Adrenal gland (tissue), 12 donors: Measurements from ENCODE around the gene HPSE2. TPM values are rescaled to one million over a fixed set of nuclear protein-coding genes. Genes with fewer than 3 reads are reported as not detected.
"Not testable (repeated sequence)": the region's sequence is repeated elsewhere in the genome, so short reads cannot be mapped to it uniquely, and the experiment has no call there.

Experiments used
- DNase-seq, 7 donors: peaks; one replicate each; pipeline ENCODE4 v3.0.0-alpha.2; 2019 to 2020
- H3K27ac ChIP-seq, 5 donors: fragments of 200-600 bp; sonication (generic) in 4 of 5; 1 replicate in 3 of 5; 2 replicates in 2 of 5; pipeline versions ENCODE4 v1.5.1 to v1.8.0; 2016 to 2020; ENCODE audit warnings: mild to moderate bottlenecking in 1 of 5
- H3K27me3 ChIP-seq: fragments of 200-600 bp; 2 replicates; pipeline ENCODE4 v1.8.0; 2021
- H3K36me3 ChIP-seq, 2 donors: fragments of 200-600 bp; replicated peaks in 1 of 2; 1 replicate in 1 of 2; 2 replicates in 1 of 2; pipeline versions ENCODE4 v1.5.1 to v1.8.0; 2018 to 2022
- H3K4me1 ChIP-seq, 2 donors: fragments of 200-600 bp; replicated peaks in 1 of 2; 1 replicate in 1 of 2; 2 replicates in 1 of 2; pipeline versions ENCODE4 v1.5.1 to v1.8.0; 2018 to 2021
- H3K4me3 ChIP-seq, 4 donors: fragments of 200-600 bp; sonication (generic) in 3 of 4; one replicate each; pipeline ENCODE4 v1.5.1; 2016 to 2018
- H3K9me3 ChIP-seq, 3 donors: fragments of 200-600 bp; sonication (generic) in 1 of 3; replicated peaks in 1 of 3; 1 replicate in 2 of 3; 2 replicates in 1 of 3; pipeline versions ENCODE4 v1.5.1 to v1.8.0; 2016 to 2021
- POLR2A ChIP-seq, 2 donors: fragments of 450-650 bp; IDR thresholded peaks; one replicate each; pipeline ENCODE4 v1.6.1; 2017; ENCODE audit warnings: antibody characterized with exemption in 2 of 2, mild to moderate bottlenecking in 2 of 2, moderate library complexity in 1 of 2
- WGBS, 4 donors: extraction: QIAGEN DNeasy Blood & Tissue Kit in 2 of 4; methylation state at CpG; one replicate each; pipeline versions ENCODE4 v1.1.5 to v1.1.7; 2013 to 2017; 5-methylcytosine and 5-hydroxymethylcytosine counted together
- intact Hi-C, 2 donors: fragments of 100-400 bp; cut with DNase I; formaldehyde crosslinking; loops; one replicate each; pipeline versions ENCODE4 v1.14.1 to v1.15.0; 2022 to 2023
- polyA plus RNA-seq, 3 donors: library from polyadenylated mRNA; stranded (reverse); fragments of 200-250 nt in 2 of 3; fragments of 350-450 nt in 1 of 3; fragmentation: Illumina TruSeq in 1 of 3; extraction: RNeasy Lipid Tissue Mini Kit (QIAGEN cat#74804) in 1 of 3; gene quantifications; one replicate each; pipeline ENCODE4 v1.2.3, GENCODE V29; 2013 to 2014
- total RNA-seq, 9 donors: library from RNA; depleted of rRNA in 4 of 9; stranded (reverse); fragments of >200 nt in 4 of 9; fragments of 120-200 nt in 1 of 9; fragmentation: NEBNext Ultra II Directional in 1 of 9; extraction: Animal tissue kit (Norgen Biotek cat#: 25700) in 1 of 9; gene quantifications; one replicate each; pipeline versions ENCODE4 v1.1.0 to v1.2.4, GENCODE V29; 2013 to 2023
- TF ChIP-seq, protein P1 (sequence below), 6 experiments: fragments of 450-650 bp in 4 of 6; fragments of 200-600 bp in 2 of 6; sonication (generic) in 1 of 6; IDR thresholded peaks; 1 replicate in 5 of 6; 2 replicates in 1 of 6; pipeline versions ENCODE4 v1.5.1 to v1.8.0; 2016 to 2021; ENCODE audit warnings: antibody characterized with exemption in 6 of 6, mild to moderate bottlenecking in 2 of 6, moderate library complexity in 1 of 6
- donor health status: healthy with polysubstance abuse.
- donor health status: Bipolar disorder and iron deficiency.
- donor health status: DM: yes; HTN: yes; CAD: no.
- donor health status: DM: no; HTN: no; CAD: no.
- donor health status: DM: no; HTN: no; CAD: no.
- donor health status: DM: yes; HTN: yes; CAD: no.

HPSE2 gene
- total and polyA plus RNA-seq, 12 donors: under 0.01 to 0.16 (median 0.10) TPM; not detected in 9

DNA sequence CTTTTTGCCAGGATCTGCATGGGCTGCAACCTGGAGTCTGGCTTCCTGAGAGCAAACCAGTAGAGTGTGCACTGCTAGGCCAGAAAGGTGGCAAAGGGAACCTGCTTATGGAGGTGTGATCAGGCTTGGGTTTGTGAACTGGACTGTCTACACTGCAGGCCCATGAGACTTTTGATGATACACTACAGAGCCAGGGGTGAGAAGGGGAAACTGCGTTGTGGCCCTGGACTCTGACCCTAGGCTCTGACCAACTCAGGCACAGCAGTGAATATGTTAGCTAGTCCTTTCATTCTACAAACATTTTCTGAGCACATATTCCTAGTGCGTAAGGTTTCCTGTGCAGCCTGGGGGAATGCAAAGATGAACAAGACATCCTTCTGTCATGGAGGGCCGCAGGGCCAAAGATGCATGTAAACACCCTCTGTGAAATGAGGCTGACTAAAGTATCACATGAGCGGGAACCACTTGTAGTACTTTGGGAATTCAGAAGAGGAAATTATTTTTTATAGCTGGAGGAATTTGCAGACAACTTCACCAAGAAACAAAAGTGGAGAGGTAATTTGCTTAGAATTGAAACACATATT, 725.1 kb downstream of the HPSE2 start:
- TF ChIP-seq, protein P1, sequence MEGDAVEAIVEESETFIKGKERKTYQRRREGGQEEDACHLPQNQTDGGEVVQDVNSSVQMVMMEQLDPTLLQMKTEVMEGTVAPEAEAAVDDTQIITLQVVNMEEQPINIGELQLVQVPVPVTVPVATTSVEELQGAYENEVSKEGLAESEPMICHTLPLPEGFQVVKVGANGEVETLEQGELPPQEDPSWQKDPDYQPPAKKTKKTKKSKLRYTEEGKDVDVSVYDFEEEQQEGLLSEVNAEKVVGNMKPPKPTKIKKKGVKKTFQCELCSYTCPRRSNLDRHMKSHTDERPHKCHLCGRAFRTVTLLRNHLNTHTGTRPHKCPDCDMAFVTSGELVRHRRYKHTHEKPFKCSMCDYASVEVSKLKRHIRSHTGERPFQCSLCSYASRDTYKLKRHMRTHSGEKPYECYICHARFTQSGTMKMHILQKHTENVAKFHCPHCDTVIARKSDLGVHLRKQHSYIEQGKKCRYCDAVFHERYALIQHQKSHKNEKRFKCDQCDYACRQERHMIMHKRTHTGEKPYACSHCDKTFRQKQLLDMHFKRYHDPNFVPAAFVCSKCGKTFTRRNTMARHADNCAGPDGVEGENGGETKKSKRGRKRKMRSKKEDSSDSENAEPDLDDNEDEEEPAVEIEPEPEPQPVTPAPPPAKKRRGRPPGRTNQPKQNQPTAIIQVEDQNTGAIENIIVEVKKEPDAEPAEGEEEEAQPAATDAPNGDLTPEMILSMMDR (IDR thresholded peaks at IDR 0.05): no peak
- TF ChIP-seq POLR2A (IDR thresholded peaks at IDR 0.05): no peak
- H3K4me3 ChIP-seq: no peak overlapping the region
- H3K27me3 ChIP-seq: no peaks in the 10 kb centered on the region
- no peaks in the 10 kb centered on the region for H3K9me3 ChIP-seq
- WGBS, 4 donors: 85 to 91% (median 88%) methylated on average over 4 of the region's 4 CpGs
- no peak for DNase-seq
- H3K4me1 ChIP-seq: no peaks in the 10 kb centered on the region
- no peak overlapping the region for H3K27ac ChIP-seq
- H3K36me3 ChIP-seq: no peaks in the 10 kb centered on the region
- intact Hi-C loops: no loop called here

DNA sequence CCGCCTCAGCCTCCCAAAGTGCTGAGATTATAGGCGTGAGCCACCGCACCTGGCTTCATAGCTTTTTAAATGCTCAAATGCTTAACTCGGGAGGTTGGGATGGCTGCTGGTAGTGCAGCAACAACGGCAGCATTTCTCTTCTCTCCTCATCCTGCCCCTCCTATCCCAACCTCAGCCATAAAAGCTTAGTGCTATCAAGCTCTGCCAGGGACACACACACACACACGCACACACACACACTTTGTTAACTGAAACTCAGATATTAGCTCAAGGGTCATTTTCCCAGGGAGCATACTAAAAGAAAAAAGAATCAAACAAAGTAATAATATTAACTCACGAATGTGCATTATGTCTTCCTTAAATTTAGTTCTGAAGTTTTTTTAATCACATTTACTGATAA, 725.9 kb downstream of the HPSE2 start:
- Histone ChIP-seq H3K27me3 (no peaks in the 10 kb centered on the region), H3K4me1 (no peaks in the 10 kb centered on the region), H3K4me3 (no peak overlapping the region), H3K27ac (no peak overlapping the region), H3K36me3 (no peaks in the 10 kb centered on the region), H3K9me3 (no peaks in the 10 kb centered on the region)
- intact Hi-C loops: no loop called here
- no peak for DNase-seq
- WGBS, 4 donors: 76 to 81% (median 78%) methylated on average over 7 of the region's 7 CpGs
- TF ChIP-seq, protein P1 (IDR thresholded peaks at IDR 0.05): no peak
- TF ChIP-seq POLR2A (IDR thresholded peaks at IDR 0.05): no peak

DNA sequence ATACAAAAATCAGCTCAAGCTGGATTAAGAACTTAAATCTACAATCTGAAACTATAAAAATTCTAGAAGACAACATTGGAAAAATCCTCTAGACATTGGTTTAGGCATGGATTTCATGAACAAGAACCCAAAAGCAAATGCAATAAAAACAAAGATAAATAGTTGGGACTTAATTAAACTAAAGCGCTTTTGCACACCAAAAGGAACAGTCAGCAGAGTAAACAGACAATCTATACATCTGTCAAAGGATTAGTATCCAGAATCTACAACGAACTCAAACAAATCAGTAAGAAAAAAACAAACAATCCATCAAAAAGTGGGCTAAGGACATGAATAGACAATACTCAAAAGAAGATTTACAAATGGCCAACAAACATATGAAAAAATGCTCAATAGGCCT, 733.1 kb downstream of the HPSE2 start:
- H3K9me3 ChIP-seq, intact Hi-C loops, H3K27ac ChIP-seq, H3K27me3 ChIP-seq, H3K4me3 ChIP-seq, H3K4me1 ChIP-seq, DNase-seq, H3K36me3 ChIP-seq: not testable (repeated sequence)
- WGBS, 4 donors: 66 to 82% (median 74%) methylated on average over 2 of the region's 2 CpGs

DNA sequence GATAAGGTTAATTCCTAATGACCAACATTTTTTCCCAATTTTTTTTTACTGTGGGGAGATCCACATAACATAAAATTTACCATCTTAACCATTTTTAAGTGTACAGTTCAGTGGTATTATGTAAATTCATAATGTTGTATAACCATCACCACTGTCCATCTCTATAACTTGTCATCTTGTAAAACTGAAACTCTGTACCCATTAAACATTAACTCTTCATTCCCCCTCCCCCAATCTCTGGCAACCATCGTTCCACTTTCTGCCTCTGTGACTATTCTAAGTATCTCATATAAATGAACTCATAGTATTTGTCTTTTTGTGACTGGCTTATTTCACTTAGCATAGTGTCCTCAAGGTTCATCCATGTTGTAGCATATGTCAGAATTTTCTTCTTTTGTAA, 742.9 kb downstream of the HPSE2 start:
- H3K4me1 ChIP-seq: no peaks in the 10 kb centered on the region
- 57 to 76% (median 74%) methylated on average over 1 of the region's 1 CpG for WGBS, 4 donors
- peaks cover 0 to 9% (median 7%) of the 10 kb centered on the region in 3 donors for H3K9me3 ChIP-seq
- no peak for DNase-seq
- no peaks in the 10 kb centered on the region for H3K27me3 ChIP-seq
- no peak overlapping the region for H3K4me3 ChIP-seq
- no peaks in the 10 kb centered on the region for H3K36me3 ChIP-seq
- no peak for TF ChIP-seq POLR2A (IDR thresholded peaks at IDR 0.05)
- intact Hi-C loops: no loop called here
- H3K27ac ChIP-seq: no peak overlapping the region

DNA sequence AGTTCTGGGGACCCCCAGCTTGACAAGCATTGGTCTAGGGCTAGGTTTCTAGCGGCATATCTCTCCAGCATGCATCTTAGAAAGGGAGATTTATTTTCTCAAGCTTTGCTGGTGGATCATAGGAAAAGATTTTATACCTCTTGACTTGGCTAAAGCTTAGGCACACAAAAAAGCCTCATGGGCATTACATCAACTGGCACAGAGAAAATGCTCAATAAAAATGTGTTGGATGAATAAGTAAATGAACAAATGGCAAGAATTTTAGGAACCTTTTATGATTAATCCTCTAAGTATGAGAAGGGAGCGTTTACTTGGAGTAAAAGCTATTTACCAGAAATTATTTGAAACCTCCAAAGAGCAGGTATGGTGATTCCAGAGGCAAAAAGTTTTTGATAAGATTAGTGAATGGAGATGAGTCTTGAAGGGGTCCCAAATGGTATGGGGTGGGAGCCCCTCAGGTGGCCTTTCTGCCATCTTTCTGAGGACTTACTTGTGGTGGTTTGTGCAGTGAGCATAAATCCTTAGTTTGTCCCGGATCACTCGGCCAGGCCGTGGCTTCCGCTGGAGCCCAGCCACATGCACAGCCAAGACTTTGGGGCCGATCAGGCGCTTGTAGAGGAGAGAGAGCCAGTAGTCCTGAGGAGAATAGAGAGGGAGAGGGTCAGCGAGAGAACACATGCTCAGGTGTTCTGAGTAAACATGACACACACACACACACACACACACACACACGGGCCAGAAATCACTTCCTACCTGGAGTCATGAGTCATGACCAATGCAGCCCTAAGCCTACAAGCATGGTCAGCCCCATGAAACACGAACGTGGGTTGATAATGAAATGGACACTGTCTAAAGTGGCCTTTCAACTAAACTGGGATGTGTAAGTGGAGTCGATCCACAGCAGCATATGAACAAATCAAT, 745.8 kb downstream of the HPSE2 start:
- DNase-seq: no peak
- 77 to 83% (median 82%) methylated on average over 13 of the region's 13 CpGs for WGBS, 4 donors
- H3K4me3 ChIP-seq: no peak overlapping the region
- TF ChIP-seq POLR2A (IDR thresholded peaks at IDR 0.05): no peak
- TF ChIP-seq, protein P1 (IDR thresholded peaks at IDR 0.05): no peak
- H3K27ac ChIP-seq: no peak overlapping the region
- no peaks in the 10 kb centered on the region for H3K4me1 ChIP-seq
- intact Hi-C loops: no loop called here
- no peaks in the 10 kb centered on the region for H3K27me3 ChIP-seq
- H3K36me3 ChIP-seq: no peaks in the 10 kb centered on the region
- H3K9me3 ChIP-seq: peaks cover 0 to 3% (median 0%) of the 10 kb centered on the region in 3 donors
